GM12892 (cell line): Measurements from ENCODE around the gene SDS.

Experiments used
- POLR2A ChIP-seq: IDR thresholded peaks from 2 replicates; pipeline ENCODE4 v1.6.1; 2011; ENCODE audit warnings: low read depth, low read length, control low read depth
- TAF1 ChIP-seq: IDR thresholded peaks from 2 replicates; pipeline ENCODE4 v1.6.1; 2011; ENCODE audit warnings: low read depth, mild to moderate bottlenecking, control low read depth, low read length, borderline replicate concordance

DNA sequence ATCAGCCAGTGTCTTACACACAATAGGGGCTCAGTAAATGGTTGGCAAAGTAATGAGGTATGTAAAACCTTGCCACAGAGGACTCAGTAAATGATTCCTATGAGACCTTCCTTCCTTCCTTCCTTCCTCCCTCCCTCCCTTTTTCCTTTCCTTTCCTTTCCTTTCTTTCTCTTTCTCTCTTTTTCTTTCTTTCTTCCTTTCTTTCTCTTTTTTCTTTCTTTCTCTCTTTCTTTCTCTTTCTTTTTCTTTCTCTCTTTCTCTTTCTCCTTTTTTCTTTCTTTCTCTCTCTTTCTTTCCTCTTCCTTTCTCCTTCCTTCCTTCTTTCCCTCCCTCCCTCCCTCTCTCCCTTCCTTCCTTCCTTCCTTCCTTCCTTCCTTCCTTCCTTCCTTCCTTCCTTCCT is 7.5 kb downstream of the SDS start:
- no peak for TF ChIP-seq TAF1
- TF ChIP-seq POLR2A: no peak
